Stimulated activated CD4-positive, alpha-beta T cell treated with anti-CD3 and anti-CD28 coated beads, Interleukin-12 subunit alpha, Interleukin-12 subunit beta, amount 100 ng/mL, for 48 hours (primary cell): ENCODE data around the gene GSC.
"Not testable (repeated sequence)": the region's sequence is repeated elsewhere in the genome, so short reads cannot be mapped to it uniquely, and the experiment has no call there.

Source experiments
- DNase-seq, 3 donors: peaks; one replicate each; pipeline ENCODE4 v3.0.0-alpha.2; 2020; ENCODE audit warnings: low read depth in 2 of 3, low spot score in 1 of 3

GSC gene

GRCh38 chr14:94747739-94748138 is 22.2 kb downstream of the GSC start:
- DNase-seq, result no peak

- not testable (repeated sequence) for DNase-seq
These were observed 22.8 kb downstream of the GSC start for GRCh38 chr14:94747153-94747552.

- no peak for DNase-seq
These were observed 23.8 kb downstream of the GSC start for GRCh38 chr14:94746131-94746530.

GRCh38 chr14:94738751-94739150 is 31.2 kb downstream of the GSC start:
- DNase-seq, result no peak

GRCh38 chr14:94738097-94738496 is 31.8 kb downstream of the GSC start:
- no peak for DNase-seq

- no peak for DNase-seq
These were observed 41.0 kb downstream of the GSC start for GRCh38 chr14:94728950-94729349.

- DNase-seq, result not testable (repeated sequence)
These were observed 41.5 kb downstream of the GSC start for GRCh38 chr14:94728440-94728839.

GRCh38 chr14:94726649-94727048 is 43.3 kb downstream of the GSC start:
- not testable (repeated sequence) for DNase-seq

GRCh38 chr14:94724993-94725392 is 44.9 kb downstream of the GSC start:
- no peak for DNase-seq

- no peak for DNase-seq
These were observed 47.5 kb downstream of the GSC start for GRCh38 chr14:94722397-94722796.
